NB4 (cell line): Measurements from ENCODE around the gene FAM9C.
"Not testable (repeated sequence)": the region's sequence is repeated elsewhere in the genome, so short reads cannot be mapped to it uniquely, and the experiment has no call there.

Experiments
- CTCF ChIP-seq: IDR thresholded peaks from one replicate; pipeline ENCODE4 v1.5.1; 2012; ENCODE audit warnings: low read depth, low read length
- MAX ChIP-seq: IDR thresholded peaks from 2 replicates; pipeline ENCODE4 v1.6.1; 2011; ENCODE audit warnings: low read depth, low read length
- MYC ChIP-seq: IDR thresholded peaks from 2 replicates; pipeline ENCODE4 v1.6.1; 2011; ENCODE audit warnings: low read depth, low read length
- POLR2A ChIP-seq: IDR thresholded peaks from 2 replicates; pipeline ENCODE4 v1.6.1; 2011; ENCODE audit warnings: mild to moderate bottlenecking; ENCODE audit not compliant: insufficient read length; ENCODE audit errors: extremely low read depth

DNA sequence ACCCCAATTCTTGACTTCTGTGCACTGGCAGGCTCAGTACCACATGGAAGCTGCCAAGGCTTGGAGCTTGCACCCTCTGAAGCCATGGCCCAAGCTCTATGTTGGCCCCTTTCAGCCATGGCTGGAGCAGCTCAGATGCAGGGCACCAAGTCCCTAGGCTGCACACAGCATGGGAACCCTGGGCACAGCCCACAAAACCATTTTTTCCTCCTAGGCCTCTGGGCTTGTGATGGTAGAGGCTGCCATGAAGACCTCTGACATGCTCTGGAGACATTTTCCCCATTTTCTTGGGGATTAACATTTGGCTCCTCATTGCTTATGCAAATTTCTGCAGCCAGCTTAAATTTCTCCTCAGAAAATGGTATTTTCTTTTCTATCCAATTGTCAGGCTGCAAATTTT, 17.9 kb upstream of the FAM9C start:
- not testable (repeated sequence) for TF ChIP-seq CTCF, POLR2A, MAX, MYC
